ENCODE measurements around the gene ANKAR.

Gene ANKAR

DNA sequence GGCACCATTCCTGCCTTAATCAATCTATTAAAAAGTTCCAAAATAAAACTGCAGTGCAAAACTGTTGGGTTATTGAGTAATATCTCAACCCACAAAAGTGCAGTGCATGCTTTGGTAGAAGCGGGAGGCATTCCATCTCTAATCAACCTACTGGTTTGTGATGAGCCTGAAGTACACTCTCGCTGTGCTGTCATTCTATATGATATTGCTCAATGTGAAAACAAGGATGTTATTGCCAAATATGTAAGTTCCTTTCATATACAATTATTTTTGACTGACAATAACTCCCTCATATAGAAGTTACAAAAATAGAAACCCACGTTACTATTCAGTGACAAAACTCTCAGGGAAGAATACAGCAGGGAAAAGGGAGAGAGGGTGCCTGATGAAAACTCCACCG, 45.1 kb downstream of the ANKAR start:
- no peak for DNase-seq (ENCODE audit: low read depth)

DNA sequence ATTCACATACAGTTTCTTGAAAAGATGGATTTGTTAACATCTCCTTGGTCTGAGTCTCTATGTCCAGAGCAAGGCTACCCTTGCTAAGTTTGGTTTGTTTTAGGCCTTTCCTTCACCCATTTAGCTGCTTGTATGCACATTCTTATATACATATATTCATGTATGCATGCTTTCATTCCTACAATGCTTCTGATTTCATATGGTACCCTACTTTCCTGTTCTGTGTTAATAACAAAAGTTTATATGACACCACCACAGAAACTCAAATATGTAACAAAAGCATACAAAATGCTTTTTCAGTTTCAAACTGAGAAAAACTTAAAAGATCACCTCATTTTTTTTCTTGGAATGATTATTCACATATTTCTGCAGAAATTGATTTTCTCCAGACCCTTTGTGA, 48.7 kb downstream of the ANKAR start:
- no peak for DNase-seq (ENCODE audit: low read depth)
